ENCODE measurements around the gene RRAD. TPM values are rescaled to one million over a fixed set of nuclear protein-coding genes. Genes with fewer than 3 reads are reported as not detected.

The RRAD gene
- total and polyA plus RNA-seq, 2 experiments from 2014 or later: 0.22 to 0.70 TPM

DNA sequence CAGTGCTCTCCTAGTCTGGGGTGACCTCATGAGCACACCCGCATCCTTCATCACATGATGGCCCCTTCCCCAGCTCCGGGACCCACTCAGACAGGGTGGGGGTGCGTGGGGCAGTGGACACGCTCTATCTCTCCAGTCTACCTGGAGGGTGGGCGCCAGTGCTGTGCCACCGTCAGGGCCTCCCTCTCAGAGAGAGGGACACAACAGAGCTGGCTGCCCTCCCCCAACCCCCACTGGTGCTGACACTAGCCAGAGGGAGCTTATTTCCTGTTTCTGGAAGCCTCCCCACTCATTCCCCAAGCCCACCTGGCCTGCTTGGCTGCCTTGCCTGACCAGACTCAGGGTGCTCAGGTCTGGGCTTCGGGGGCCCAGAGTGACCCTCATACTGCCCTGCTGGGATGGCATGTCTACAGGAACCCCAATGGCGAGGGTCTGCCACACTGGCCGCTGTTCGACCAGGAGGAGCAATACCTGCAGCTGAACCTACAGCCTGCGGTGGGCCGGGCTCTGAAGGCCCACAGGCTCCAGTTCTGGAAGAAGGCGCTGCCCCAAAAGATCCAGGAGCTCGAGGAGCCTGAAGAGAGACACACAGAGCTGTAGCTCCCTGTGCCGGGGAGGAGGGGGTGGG lies 18.2 kb upstream of the RRAD start:
- Histone ChIP-seq H3K9ac (no peak overlapping the region), H3K27me3 (replicated peaks; ENCODE audit: insufficient read depth) (no peaks in the 10 kb centered on the region; the same call in 1 of the 2 replicates), H2AFZ (no peak overlapping the region), H3K9me3 (ENCODE audit: low read depth) (no peaks in the 10 kb centered on the region), H3K4me3 (no peak overlapping the region), H3K9me2 (ENCODE audit: insufficient read depth) (no peaks in the 10 kb centered on the region), H4K20me1 (ENCODE audit: insufficient read depth) (no peaks in the 10 kb centered on the region), H3K4me2 (ENCODE audit: unreplicated experiment) (no peak overlapping the region), H3K27ac (no peak overlapping the region), H3K4me1 (ENCODE audit: insufficient read depth) (peaks cover 4% of the 10 kb centered on the region; the same call in 1 of the 2 replicates), H3F3A (ENCODE audit: insufficient read depth) (0 out of 2 replicates have a peak, but pooled peaks cover 4% of the 10 kb centered on the region), H3K79me2 (ENCODE audit: insufficient read depth) (no peaks in the 10 kb centered on the region), H3K36me3 (ENCODE audit: low read depth) (peaks cover 4% of the 10 kb centered on the region; the same call in 1 of the 2 replicates)
- WGBS, 2 experiments (ENCODE audit: low coverage in 1 of 2, low lambda C conversion rate in 2 of 2, missing lambda C conversion rate in 2 of 2): 93 to 95% methylated on average over 14 to 15 of the region's 15 CpGs
- TF ChIP-seq EZH2 (IDR thresholded peaks at IDR 0.05; ENCODE audit: insufficient read depth, poor library complexity, severe bottlenecking) (no peak), EZH2phosphoT487 (IDR thresholded peaks at IDR 0.05; ENCODE audit: insufficient read depth, low read depth) (no peak)
- DNase-seq: no peak
- in situ Hi-C loops (cut with MboI): no loop called here

DNA sequence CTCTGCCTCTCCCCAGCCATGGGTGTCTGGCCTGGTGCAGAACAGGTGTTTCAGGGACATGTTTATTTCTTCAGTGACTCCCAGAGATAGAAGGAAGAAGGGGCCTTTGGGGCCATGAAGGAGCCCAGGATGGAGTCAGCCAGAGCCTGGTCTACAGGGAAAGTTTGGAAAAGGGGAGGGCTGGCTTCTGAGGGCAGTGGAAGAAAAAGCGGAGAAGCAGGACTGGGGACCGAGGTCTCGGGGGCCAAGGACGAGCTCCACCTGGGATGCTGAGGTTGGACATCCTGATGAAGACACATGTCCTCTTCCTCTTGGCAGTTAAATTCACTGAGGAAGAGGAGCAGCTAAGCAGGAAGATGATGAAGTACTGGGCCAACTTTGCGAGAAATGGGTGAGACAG lies 17.6 kb upstream of the RRAD start:
- peaks cover 4% of the 10 kb centered on the region; the same call in 1 of the 2 replicates for H3K4me1 ChIP-seq (ENCODE audit: insufficient read depth)
- no peaks in the 10 kb centered on the region for H3K79me2 ChIP-seq (ENCODE audit: insufficient read depth)
- H3F3A ChIP-seq (ENCODE audit: insufficient read depth): 0 out of 2 replicates have a peak, but pooled peaks cover 4% of the 10 kb centered on the region
- H3K27ac ChIP-seq: no peak overlapping the region
- TF ChIP-seq EZH2phosphoT487 (IDR thresholded peaks at IDR 0.05; ENCODE audit: insufficient read depth, low read depth): no peak
- no peak for TF ChIP-seq EZH2 (IDR thresholded peaks at IDR 0.05; ENCODE audit: insufficient read depth, poor library complexity, severe bottlenecking)
- no peaks in the 10 kb centered on the region for H4K20me1 ChIP-seq (ENCODE audit: insufficient read depth)
- no peak overlapping the region for H3K4me3 ChIP-seq
- no peaks in the 10 kb centered on the region for H3K27me3 ChIP-seq (replicated peaks; ENCODE audit: insufficient read depth)
- in situ Hi-C loops (cut with MboI): no loop called here
- peaks cover 4% of the 10 kb centered on the region; the same call in 1 of the 2 replicates for H3K36me3 ChIP-seq (ENCODE audit: low read depth)
- no peaks in the 10 kb centered on the region for H3K9me3 ChIP-seq (ENCODE audit: low read depth)
- 95% methylated on average over 5 of the region's 5 CpGs for WGBS, 2 experiments (ENCODE audit: low coverage in 1 of 2, low lambda C conversion rate in 2 of 2, missing lambda C conversion rate in 2 of 2)
- H3K4me2 ChIP-seq (ENCODE audit: unreplicated experiment): no peak overlapping the region
- no peaks in the 10 kb centered on the region for H3K9me2 ChIP-seq (ENCODE audit: insufficient read depth)
- H2AFZ ChIP-seq: no peak overlapping the region
- no peak overlapping the region for H3K9ac ChIP-seq
- no peak for DNase-seq

DNA sequence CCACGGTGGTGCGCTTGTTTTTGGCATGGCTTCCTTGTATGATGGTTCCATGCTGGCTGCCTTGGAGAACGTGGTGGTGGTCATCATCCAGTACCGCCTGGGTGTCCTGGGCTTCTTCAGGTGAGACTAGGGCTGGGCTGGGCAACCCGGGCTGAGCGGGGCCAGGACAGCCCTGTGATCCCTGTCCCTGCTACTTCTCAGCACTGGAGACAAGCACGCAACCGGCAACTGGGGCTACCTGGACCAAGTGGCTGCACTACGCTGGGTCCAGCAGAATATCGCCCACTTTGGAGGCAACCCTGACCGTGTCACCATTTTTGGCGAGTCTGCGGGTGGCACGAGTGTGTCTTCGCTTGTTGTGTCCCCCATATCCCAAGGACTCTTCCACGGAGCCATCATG lies 14.9 kb upstream of the RRAD start:
- H3K9me2 ChIP-seq (ENCODE audit: insufficient read depth): no peaks in the 10 kb centered on the region

DNA sequence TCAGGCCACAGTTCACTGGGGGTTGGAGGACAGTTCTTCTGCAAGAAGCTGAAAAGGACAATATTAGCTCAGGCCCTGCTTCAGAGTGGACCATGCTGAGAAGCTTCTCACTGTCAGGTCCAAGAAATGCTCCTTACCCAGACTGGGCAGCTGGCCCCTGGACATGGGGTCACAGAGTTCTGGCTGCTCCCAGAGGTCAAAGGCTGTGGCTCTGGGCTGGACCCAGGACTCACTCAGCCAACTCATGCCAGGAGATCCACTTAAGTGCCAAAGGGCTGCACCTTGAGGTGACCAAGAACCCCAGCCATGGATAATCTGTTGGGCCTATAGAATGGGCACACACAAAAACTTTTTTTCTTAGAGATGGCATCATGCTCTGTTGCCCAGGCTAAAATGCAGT lies 14.0 kb upstream of the RRAD start:
- no peaks in the 10 kb centered on the region for H3K27me3 ChIP-seq (replicated peaks; ENCODE audit: insufficient read depth)
- H3F3A ChIP-seq (ENCODE audit: insufficient read depth): no peaks in the 10 kb centered on the region
- H3K9me2 ChIP-seq (ENCODE audit: insufficient read depth): no peaks in the 10 kb centered on the region
- H3K79me2 ChIP-seq (ENCODE audit: insufficient read depth): peaks cover 34% of the 10 kb centered on the region
- DNase-seq: no peak
- H2AFZ ChIP-seq: no peak overlapping the region
- H3K4me2 ChIP-seq (ENCODE audit: unreplicated experiment): no peak overlapping the region
- H3K4me1 ChIP-seq (ENCODE audit: insufficient read depth): 0 out of 2 replicates have a peak, but pooled peaks cover 3% of the 10 kb centered on the region
- no peak overlapping the region for H3K9ac ChIP-seq
- no peak overlapping the region for H3K27ac ChIP-seq
- TF ChIP-seq EZH2phosphoT487 (IDR thresholded peaks at IDR 0.05; ENCODE audit: insufficient read depth, low read depth): no peak
- TF ChIP-seq EZH2 (IDR thresholded peaks at IDR 0.05; ENCODE audit: insufficient read depth, poor library complexity, severe bottlenecking): no peak
- H3K9me3 ChIP-seq (ENCODE audit: low read depth): no peaks in the 10 kb centered on the region
- peaks cover 7% of the 10 kb centered on the region; the same call in 1 of the 2 replicates for H3K36me3 ChIP-seq (ENCODE audit: low read depth)
- H4K20me1 ChIP-seq (ENCODE audit: insufficient read depth): no peaks in the 10 kb centered on the region; the same call in 1 of the 2 replicates
- H3K4me3 ChIP-seq: no peak overlapping the region
- in situ Hi-C loops (cut with MboI): no loop called here

More for the DNA sequence above, 14.9 kb upstream of the RRAD start:
- no peaks in the 10 kb centered on the region for H3K27me3 ChIP-seq (replicated peaks; ENCODE audit: insufficient read depth)
- H2AFZ ChIP-seq: no peak overlapping the region
- no peaks in the 10 kb centered on the region for H3F3A ChIP-seq (ENCODE audit: insufficient read depth)
- H3K79me2 ChIP-seq (ENCODE audit: insufficient read depth): peaks cover 25% of the 10 kb centered on the region
- H3K4me3 ChIP-seq: no peak overlapping the region
- H3K36me3 ChIP-seq (ENCODE audit: low read depth): peaks cover 7% of the 10 kb centered on the region; the same call in 1 of the 2 replicates
- H3K4me1 ChIP-seq (ENCODE audit: insufficient read depth): 0 out of 2 replicates have a peak, but pooled peaks cover 3% of the 10 kb centered on the region
- no peak overlapping the region for H3K27ac ChIP-seq
- no peak for DNase-seq
- TF ChIP-seq EZH2 (IDR thresholded peaks at IDR 0.05; ENCODE audit: insufficient read depth, poor library complexity, severe bottlenecking): no peak
- no peak for TF ChIP-seq EZH2phosphoT487 (IDR thresholded peaks at IDR 0.05; ENCODE audit: insufficient read depth, low read depth)
- no peaks in the 10 kb centered on the region; the same call in 1 of the 2 replicates for H4K20me1 ChIP-seq (ENCODE audit: insufficient read depth)
- in situ Hi-C loops (cut with MboI): no loop called here
- H3K9ac ChIP-seq: no peak overlapping the region
- WGBS, 2 experiments (ENCODE audit: low coverage in 1 of 2, low lambda C conversion rate in 2 of 2, missing lambda C conversion rate in 2 of 2): 86 to 89% methylated on average over 15 to 16 of the region's 16 CpGs
- no peak overlapping the region for H3K4me2 ChIP-seq (ENCODE audit: unreplicated experiment)
- H3K9me3 ChIP-seq (ENCODE audit: low read depth): no peaks in the 10 kb centered on the region
